AG09309 (cell line): ENCODE data around the gene ATXN10.

Experiments
- DNase-seq: peaks from one replicate; pipeline ENCODE4 v3.0.0-alpha.2; 2010; ENCODE audit warnings: low read depth
- H3K4me3 ChIP-seq: 2 replicates; pipeline ENCODE4 v1.5.1; 2011; ENCODE audit warnings: mild to moderate bottlenecking, low read depth, low read length, moderate library complexity; ENCODE audit not compliant: control insufficient read depth
- CTCF ChIP-seq: IDR thresholded peaks from 2 replicates; pipeline ENCODE4 v1.5.1; 2011; ENCODE audit warnings: mild to moderate bottlenecking, low read depth, low read length, inconsistent platforms; ENCODE audit not compliant: insufficient read depth, control insufficient read depth; ENCODE audit errors: missing control alignments

The ATXN10 gene

GRCh38 chr22:45644714-45645113, 26.9 kb upstream of the ATXN10 start:
- TF ChIP-seq CTCF, result no peak
- no peak for DNase-seq
- H3K4me3 ChIP-seq, result no peak overlapping the region

DNA sequence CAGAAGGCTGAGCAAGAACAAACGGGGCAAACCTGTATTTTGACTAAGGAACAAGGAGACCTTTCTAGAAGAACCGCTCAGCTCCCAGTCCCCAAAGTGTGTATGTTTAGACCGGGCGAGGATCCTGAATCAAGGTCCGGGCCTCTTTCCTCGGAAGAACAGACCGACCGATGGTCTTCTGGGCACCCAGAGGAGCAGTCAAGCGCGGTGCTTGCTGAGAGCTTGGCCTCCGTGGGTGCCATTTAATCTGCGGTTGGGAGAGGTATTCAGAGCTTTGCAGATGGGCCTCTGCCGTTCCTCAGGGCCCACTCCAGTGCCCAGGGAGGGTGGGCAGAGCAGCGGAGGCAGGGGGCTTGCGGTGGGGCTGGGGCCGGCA, 26.5 kb upstream of the ATXN10 start:
- no peak for DNase-seq
- H3K4me3 ChIP-seq, result peak overlapping the region; percentile 26
- TF ChIP-seq CTCF, result no peak

- DNase-seq, result no peak
- TF ChIP-seq CTCF, result peak; percentile 66
- peak overlapping the region; percentile 26 for H3K4me3 ChIP-seq
These were observed 25.9 kb upstream of the ATXN10 start for GRCh38 chr22:45645526-45646414.

GRCh38 chr22:45647532-45648225, 24.0 kb upstream of the ATXN10 start:
- TF ChIP-seq CTCF, result no peak
- H3K4me3 ChIP-seq, result no peak overlapping the region
- DNase-seq, result no peak

DNA sequence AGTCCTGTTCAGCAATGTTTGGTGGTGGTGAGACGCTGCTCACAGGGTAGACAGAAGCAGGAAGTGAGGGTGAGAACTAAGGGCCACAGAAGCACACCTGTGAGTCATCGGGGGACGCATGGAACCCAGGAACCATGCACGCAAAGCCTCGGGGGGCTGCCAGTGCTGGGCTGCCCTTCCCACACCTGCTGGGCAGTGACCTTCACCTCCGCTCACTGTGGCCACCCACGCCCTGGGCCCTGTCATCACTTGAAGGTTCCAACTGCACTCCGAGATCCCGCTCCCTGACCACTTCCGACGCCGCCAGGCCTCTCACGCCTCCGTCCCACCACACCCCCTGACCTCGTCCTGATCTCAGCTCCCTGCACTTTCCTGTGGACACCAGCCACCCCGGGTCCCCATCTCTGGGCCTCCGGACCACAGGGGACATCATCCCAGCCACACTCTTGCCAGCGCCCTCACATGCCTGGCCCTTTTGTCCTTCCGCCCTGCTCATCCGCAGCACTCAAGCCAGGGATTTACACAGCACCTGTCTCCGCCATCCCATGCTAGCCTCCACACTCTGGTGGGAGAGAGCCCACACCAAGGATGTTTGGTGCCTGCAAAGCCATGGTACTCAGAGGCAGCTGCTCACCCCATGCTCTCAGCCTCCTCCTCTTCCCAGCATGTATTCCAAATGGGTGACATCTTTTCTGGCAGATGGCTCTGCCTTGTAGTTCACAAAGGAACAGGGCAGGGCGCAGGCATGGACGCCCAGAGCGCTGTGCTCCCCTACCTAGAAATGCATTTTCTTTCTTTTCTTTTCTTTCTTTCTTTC, 23.1 kb upstream of the ATXN10 start:
- no peak for DNase-seq
- no peak for TF ChIP-seq CTCF
- H3K4me3 ChIP-seq, result no peak overlapping the region

DNA sequence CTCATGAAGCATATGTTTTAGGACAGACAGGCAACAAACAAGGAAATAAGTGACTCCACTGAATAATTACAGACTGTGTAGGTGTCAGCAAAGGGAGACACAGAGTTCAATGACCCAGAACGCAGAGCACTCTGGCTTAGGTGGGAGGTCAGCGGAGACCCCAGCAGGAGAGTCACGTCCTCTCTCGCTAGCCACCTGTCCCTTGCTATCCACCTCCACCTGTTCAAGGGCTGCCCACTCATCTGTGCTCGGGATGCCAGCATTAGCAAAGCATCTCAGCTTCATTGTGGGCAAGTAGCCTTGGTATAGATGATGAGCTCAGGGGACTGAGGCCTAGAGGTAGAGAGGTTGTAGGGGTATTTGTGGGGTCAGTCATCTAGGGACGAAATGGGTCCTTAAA, 21.8 kb upstream of the ATXN10 start:
- no peak overlapping the region for H3K4me3 ChIP-seq
- no peak for DNase-seq
- TF ChIP-seq CTCF, result no peak
